RWPE1 (cell line): ENCODE measurements around the gene ARL13B.

Experiments used
- CTCF ChIA-PET: fragments of 350-600 bp; sonication (Branson Sonifier 250); formaldehyde crosslinking; extraction: SDS; loops from one replicate; lab custom pipeline; 2021; lab: Yijun Ruan, JAX
- POLR2A ChIA-PET: fragments of 400-600 bp; formaldehyde crosslinking; extraction: SDS; loops from one replicate; lab custom pipeline; 2020; ENCODE audit warnings: antibody characterized with exemption; ENCODE audit not compliant: low non-redundant PET; lab: Yijun Ruan, JAX
- DNase-seq: peaks from one replicate; pipeline ENCODE4 v3.0.0; 2012; ENCODE audit warnings: low spot score
- H3K27ac ChIP-seq: fragments of 450-650 bp; 2 replicates; pipeline ENCODE4 v1.5.1; 2017
- TF ChIP-seq, protein P1 (sequence below): fragments of 450-650 bp; conservative IDR thresholded peaks from 2 replicates; pipeline ENCODE4 v1.5.1; 2017; ENCODE audit warnings: low read depth, mild to moderate bottlenecking

ARL13B gene

DNA sequence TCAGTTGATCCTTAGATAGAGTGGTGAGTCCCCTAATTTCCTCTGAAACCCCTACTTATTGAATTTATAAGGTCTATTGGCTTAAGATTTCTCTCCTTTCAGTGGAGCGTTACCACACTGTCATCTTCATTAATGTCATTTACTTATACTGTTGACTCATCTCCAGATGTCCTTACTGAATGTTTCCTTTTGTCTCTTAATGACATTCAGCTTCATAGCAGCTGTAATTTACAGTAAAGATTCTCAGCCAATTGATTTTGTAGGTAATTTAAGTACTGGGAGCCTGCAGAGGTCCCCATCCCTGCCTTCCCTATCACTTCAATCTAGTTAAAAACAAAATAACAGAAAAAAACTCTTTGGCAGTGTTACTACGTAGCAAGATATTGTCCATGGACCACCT, 29.7 kb downstream of the ARL13B start:
- CTCF ChIA-PET = no interaction called here
- POLR2A ChIA-PET = no interaction called here
- no peak overlapping the region for H3K27ac ChIP-seq
- DNase-seq = no peak
- TF ChIP-seq, protein P1, sequence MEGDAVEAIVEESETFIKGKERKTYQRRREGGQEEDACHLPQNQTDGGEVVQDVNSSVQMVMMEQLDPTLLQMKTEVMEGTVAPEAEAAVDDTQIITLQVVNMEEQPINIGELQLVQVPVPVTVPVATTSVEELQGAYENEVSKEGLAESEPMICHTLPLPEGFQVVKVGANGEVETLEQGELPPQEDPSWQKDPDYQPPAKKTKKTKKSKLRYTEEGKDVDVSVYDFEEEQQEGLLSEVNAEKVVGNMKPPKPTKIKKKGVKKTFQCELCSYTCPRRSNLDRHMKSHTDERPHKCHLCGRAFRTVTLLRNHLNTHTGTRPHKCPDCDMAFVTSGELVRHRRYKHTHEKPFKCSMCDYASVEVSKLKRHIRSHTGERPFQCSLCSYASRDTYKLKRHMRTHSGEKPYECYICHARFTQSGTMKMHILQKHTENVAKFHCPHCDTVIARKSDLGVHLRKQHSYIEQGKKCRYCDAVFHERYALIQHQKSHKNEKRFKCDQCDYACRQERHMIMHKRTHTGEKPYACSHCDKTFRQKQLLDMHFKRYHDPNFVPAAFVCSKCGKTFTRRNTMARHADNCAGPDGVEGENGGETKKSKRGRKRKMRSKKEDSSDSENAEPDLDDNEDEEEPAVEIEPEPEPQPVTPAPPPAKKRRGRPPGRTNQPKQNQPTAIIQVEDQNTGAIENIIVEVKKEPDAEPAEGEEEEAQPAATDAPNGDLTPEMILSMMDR = no peak

DNA sequence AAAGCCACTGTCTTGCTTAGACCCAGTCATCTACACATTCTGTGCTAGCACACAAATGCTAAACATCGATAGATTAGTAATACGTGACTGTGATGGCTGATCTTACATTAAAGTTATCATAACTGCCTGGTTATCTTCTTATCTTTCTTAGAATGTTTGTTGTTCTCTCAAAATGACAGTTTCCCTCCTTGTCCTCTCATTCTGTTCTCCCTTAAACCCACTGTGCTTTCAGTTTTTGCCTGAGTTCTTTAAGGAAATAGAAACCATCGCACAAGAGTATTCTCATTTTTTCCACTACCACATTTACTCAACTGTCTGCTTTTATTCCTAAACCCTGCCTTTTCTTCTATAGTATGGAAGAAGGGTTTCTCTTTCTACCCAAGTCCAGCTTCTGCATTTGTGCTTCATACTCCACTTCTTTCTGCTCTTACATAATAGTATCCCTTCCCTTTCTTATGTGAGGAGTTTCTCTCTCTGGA, 31.3 kb downstream of the ARL13B start:
- TF ChIP-seq, protein P1 = no peak
- no peak overlapping the region for H3K27ac ChIP-seq
- ChIA-PET POLR2A (no interaction called here), CTCF (no interaction called here)
- DNase-seq = no peak

DNA sequence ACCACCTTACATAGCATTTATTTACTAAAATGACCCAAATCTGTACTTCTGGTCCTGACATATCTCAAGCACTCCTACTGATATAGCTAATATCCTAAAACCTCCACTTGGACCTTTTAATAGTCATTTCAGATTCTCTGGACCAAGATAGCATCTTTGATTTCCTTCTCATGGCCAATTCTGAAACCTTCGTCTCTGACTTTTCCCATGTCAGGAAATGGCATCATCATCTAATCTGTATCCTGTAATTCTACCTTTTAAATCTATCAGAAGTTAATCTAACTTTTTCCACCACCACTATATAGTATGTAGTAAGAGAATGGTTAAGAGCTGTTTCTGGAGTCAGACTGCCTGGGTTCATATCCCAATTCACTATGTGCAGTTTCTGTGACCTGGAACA, 32.2 kb downstream of the ARL13B start:
- no peak overlapping the region for H3K27ac ChIP-seq
- no peak for DNase-seq
- ChIA-PET POLR2A (no interaction called here), CTCF (no interaction called here)
- TF ChIP-seq, protein P1 = no peak

DNA sequence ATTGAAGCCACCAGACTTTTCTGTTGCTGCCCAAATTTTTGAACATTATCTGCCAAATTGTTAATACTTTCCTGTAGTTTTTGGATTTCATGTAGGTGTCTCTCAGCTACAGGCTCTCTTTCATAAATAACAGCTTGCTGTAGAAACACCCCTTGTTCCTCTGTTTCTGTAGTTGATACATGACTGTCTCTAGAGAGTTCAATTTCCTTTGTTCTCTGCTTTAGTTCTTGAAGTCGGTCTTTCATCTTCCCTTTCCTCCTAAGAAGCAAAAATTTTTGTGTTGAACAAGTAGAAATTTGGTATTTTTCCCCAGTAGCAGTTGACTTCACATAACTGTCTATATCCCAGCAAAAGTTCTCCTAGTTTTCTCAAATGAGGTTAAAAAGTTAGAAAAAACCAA, 35.1 kb downstream of the ARL13B start:
- POLR2A ChIA-PET = no interaction called here
- DNase-seq = no peak
- TF ChIP-seq, protein P1 = no peak
- no peak overlapping the region for H3K27ac ChIP-seq
- CTCF ChIA-PET = interaction anchor here (0.9 kb wide), 1 partner anchor 25 kb away, joined by 5 read pairs; no protein-coding TSS in a partner anchor

DNA sequence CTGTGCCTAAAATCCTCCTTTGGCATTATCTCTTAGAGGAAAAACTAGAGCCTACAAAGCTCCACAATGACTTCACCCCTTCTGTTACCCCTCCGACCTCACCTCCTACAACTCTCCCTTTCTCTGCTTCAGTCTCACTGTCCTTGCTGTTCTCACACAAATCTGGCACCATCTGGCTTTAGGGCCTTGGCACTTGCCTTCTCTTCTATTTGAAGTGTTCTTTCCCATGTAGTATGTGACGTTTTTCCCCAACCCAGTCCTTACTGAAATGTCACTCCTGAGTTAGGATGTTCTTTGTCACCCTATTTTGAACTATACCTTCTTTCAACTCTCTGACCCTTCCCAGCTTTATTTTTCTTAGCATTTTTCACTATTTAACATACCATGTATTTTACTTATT, 39.7 kb downstream of the ARL13B start:
- TF ChIP-seq, protein P1 = no peak
- ChIA-PET CTCF (interaction anchor here (0.5 kb wide), 1 partner anchor 15 kb away, joined by 4 read pairs; no protein-coding TSS in a partner anchor), POLR2A (no interaction called here)
- no peak overlapping the region for H3K27ac ChIP-seq
- no peak for DNase-seq

DNA sequence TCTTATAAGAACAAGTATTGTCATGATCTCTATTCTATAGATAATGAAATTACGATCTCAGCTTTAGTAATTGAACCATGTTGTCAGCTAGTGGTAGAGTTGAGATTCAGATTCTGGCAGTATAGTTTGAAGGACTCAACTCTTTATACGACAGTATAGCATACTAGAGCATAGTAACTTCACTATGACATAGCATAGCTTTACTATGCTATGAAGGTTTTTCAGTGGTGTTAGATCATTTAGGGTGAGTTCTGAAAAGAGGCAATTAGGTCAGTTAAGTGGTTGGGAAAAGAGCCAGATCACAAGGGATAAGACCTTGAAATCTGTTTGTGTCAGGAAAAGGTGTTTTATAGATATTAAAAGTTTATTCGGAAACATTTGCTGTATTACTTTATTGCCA, 40.3 kb downstream of the ARL13B start:
- no peak overlapping the region for H3K27ac ChIP-seq
- ChIA-PET POLR2A (no interaction called here), CTCF (interaction anchor here (0.5 kb wide), 1 partner anchor 16 kb away, joined by 4 read pairs; no protein-coding TSS in a partner anchor)
- TF ChIP-seq, protein P1 = no peak
- DNase-seq = no peak
